ENCODE measurements around the gene GPR55.

Gene GPR55

GRCh38 chr2:230919240-230919639, 5.8 kb downstream of the GPR55 start:
- no peak for DNase-seq (ENCODE audit: low spot score)

- no peak for DNase-seq (ENCODE audit: low spot score)
These were observed 8.8 kb downstream of the GPR55 start for GRCh38 chr2:230916218-230916617.

- DNase-seq (ENCODE audit: low spot score): no peak
These were observed 9.7 kb downstream of the GPR55 start for GRCh38 chr2:230915319-230915718.

- DNase-seq (ENCODE audit: low spot score): no peak
These were observed 10.2 kb downstream of the GPR55 start for GRCh38 chr2:230914886-230915285.

- DNase-seq (ENCODE audit: low spot score): no peak
These were observed 11.5 kb downstream of the GPR55 start for GRCh38 chr2:230913406-230914143.

GRCh38 chr2:230912724-230913123, 12.3 kb downstream of the GPR55 start:
- DNase-seq (ENCODE audit: low spot score): no peak

GRCh38 chr2:230912046-230912445, 13.0 kb downstream of the GPR55 start:
- DNase-seq (ENCODE audit: low spot score): no peak

GRCh38 chr2:230910546-230911177, 14.4 kb downstream of the GPR55 start:
- DNase-seq (ENCODE audit: low spot score): no peak

- no peak for DNase-seq (ENCODE audit: low spot score)
These were observed 15.0 kb downstream of the GPR55 start for GRCh38 chr2:230909841-230910545.

- peak; percentile 91 for DNase-seq (ENCODE audit: low spot score)
These were observed 16.3 kb downstream of the GPR55 start for GRCh38 chr2:230908595-230909191.

- DNase-seq (ENCODE audit: low spot score): no peak
These were observed 16.9 kb downstream of the GPR55 start for GRCh38 chr2:230908092-230908594.

- no peak for DNase-seq (ENCODE audit: low spot score)
These were observed 17.5 kb downstream of the GPR55 start for GRCh38 chr2:230907361-230908091.

- no peak for DNase-seq (ENCODE audit: low spot score)
These were observed 18.4 kb downstream of the GPR55 start for GRCh38 chr2:230906471-230907230.

GRCh38 chr2:230905448-230906421, 19.3 kb downstream of the GPR55 start:
- DNase-seq (ENCODE audit: low spot score): peak; percentile 96

GRCh38 chr2:230904856-230905447, 20.1 kb downstream of the GPR55 start:
- DNase-seq (ENCODE audit: low spot score): no peak

- DNase-seq (ENCODE audit: low spot score): no peak
These were observed 21.6 kb downstream of the GPR55 start for GRCh38 chr2:230903231-230904150.

GRCh38 chr2:230902180-230902899, 22.7 kb downstream of the GPR55 start:
- DNase-seq (ENCODE audit: low spot score): peak; percentile 50

GRCh38 chr2:230901006-230901405, 24.0 kb downstream of the GPR55 start:
- no peak for DNase-seq (ENCODE audit: low spot score)

Measured in SW480 (cell line).